Skeletal muscle satellite cell (primary cell): ENCODE measurements around the gene TPST1.
"Not testable (repeated sequence)": the region's sequence is repeated elsewhere in the genome, so short reads cannot be mapped to it uniquely, and the experiment has no call there.

Source experiments
- H3K27me3 ChIP-seq: 2 replicates; pipeline ENCODE4 v1.7.0; 2013; ENCODE audit warnings: low read length; ENCODE audit not compliant: control insufficient read depth, insufficient read depth
- H3K36me3 ChIP-seq: 2 replicates; pipeline ENCODE4 v1.7.0; 2013; ENCODE audit warnings: mild to moderate bottlenecking, control low read depth, low read length; ENCODE audit not compliant: insufficient read depth
- H3K4me1 ChIP-seq: 2 replicates; pipeline ENCODE4 v1.7.0; 2013; ENCODE audit warnings: low read length; ENCODE audit not compliant: control insufficient read depth, insufficient read depth
- H3K4me2 ChIP-seq: 2 replicates; pipeline ENCODE4 v1.7.0; 2013; ENCODE audit warnings: mild to moderate bottlenecking, low read length
- H3K4me3 ChIP-seq: 2 replicates; pipeline ENCODE4 v1.7.0; 2013; ENCODE audit warnings: low read length
- H3K9ac ChIP-seq: 2 replicates; pipeline ENCODE4 v1.7.0; 2013; ENCODE audit warnings: mild to moderate bottlenecking, low read depth, low read length, moderate library complexity
- H3K9me3 ChIP-seq: replicated peaks from 2 replicates; pipeline ENCODE4 v1.7.0; 2013; ENCODE audit warnings: mild to moderate bottlenecking, control low read depth, low read length

The TPST1 gene

GRCh38 chr7:66374141-66374840, 169.2 kb downstream of the TPST1 start:
- not testable (repeated sequence) for H3K9ac ChIP-seq, H3K4me3 ChIP-seq, H3K36me3 ChIP-seq, H3K4me1 ChIP-seq, H3K4me2 ChIP-seq, H3K27me3 ChIP-seq, H3K9me3 ChIP-seq

- no peaks in the 10 kb centered on the region for H3K27me3 ChIP-seq
- H3K9ac ChIP-seq, result no peak overlapping the region
- peaks cover 16% of the 10 kb centered on the region for H3K4me1 ChIP-seq
- H3K4me3 ChIP-seq, result no peak overlapping the region
- H3K4me2 ChIP-seq, result no peak overlapping the region
- peaks cover 5% of the 10 kb centered on the region for H3K36me3 ChIP-seq
- no peaks in the 10 kb centered on the region for H3K9me3 ChIP-seq
These were observed 171.3 kb downstream of the TPST1 start for GRCh38 chr7:66376264-66376945.

- H3K9ac ChIP-seq, result no peak overlapping the region
- peaks cover 16% of the 10 kb centered on the region for H3K4me1 ChIP-seq
- H3K36me3 ChIP-seq, result peaks cover 5% of the 10 kb centered on the region
- H3K4me2 ChIP-seq, result no peak overlapping the region
- H3K27me3 ChIP-seq, result no peaks in the 10 kb centered on the region
- H3K4me3 ChIP-seq, result no peak overlapping the region
- H3K9me3 ChIP-seq, result no peaks in the 10 kb centered on the region
These were observed 171.9 kb downstream of the TPST1 start for GRCh38 chr7:66377045-66377444.

GRCh38 chr7:66377714-66378113, 172.6 kb downstream of the TPST1 start:
- H3K9ac ChIP-seq, result no peak overlapping the region
- H3K4me3 ChIP-seq, result no peak overlapping the region
- no peaks in the 10 kb centered on the region for H3K27me3 ChIP-seq
- H3K9me3 ChIP-seq, result no peaks in the 10 kb centered on the region
- H3K4me1 ChIP-seq, result peaks cover 16% of the 10 kb centered on the region
- H3K4me2 ChIP-seq, result no peak overlapping the region
- H3K36me3 ChIP-seq, result peaks cover 5% of the 10 kb centered on the region

DNA sequence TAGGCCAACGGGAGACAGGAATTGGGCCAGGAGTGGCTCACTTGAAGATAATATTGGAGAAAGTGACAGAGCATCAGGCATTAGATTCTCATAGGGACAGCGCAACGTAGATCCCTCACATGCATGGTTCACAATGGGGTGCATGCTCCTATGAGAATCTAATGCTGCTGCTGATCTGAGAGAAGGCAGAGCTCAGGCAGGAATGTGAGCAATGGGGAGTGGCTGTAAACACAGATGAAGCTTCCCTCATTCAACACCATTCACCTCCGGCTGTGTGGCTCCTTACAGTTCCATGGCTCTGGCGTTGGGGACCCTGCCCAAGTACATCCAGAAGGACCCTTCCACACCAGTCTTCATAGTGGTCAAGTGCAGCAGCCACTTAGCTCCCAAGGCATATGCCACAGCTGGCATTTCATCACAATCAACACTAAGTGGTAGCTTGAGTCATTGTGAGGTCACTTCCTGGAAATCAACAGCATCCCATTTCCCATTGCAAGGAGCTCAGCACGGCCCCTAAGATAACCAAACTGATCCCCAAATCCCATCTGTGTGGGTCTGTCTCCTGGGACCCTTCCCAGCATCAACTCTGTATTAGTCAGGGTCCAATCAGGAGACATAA, 174.5 kb downstream of the TPST1 start:
- no peaks in the 10 kb centered on the region for H3K9me3 ChIP-seq
- peaks cover 5% of the 10 kb centered on the region for H3K36me3 ChIP-seq
- H3K9ac ChIP-seq, result no peak overlapping the region
- peaks cover 16% of the 10 kb centered on the region for H3K4me1 ChIP-seq
- no peaks in the 10 kb centered on the region for H3K27me3 ChIP-seq
- H3K4me2 ChIP-seq, result no peak overlapping the region
- no peak overlapping the region for H3K4me3 ChIP-seq

GRCh38 chr7:66380272-66380888, 175.2 kb downstream of the TPST1 start:
- Histone ChIP-seq H3K4me1 (peaks cover 16% of the 10 kb centered on the region), H3K27me3 (no peaks in the 10 kb centered on the region), H3K9ac (no peak overlapping the region), H3K4me2 (no peak overlapping the region), H3K9me3 (no peaks in the 10 kb centered on the region), H3K36me3 (peaks cover 5% of the 10 kb centered on the region), H3K4me3 (no peak overlapping the region)

- H3K36me3 ChIP-seq, H3K9ac ChIP-seq, H3K9me3 ChIP-seq, H3K4me3 ChIP-seq, H3K4me2 ChIP-seq, H3K27me3 ChIP-seq: not testable (repeated sequence)
- H3K4me1 ChIP-seq, result peaks cover 16% of the 10 kb centered on the region
These were observed 177.2 kb downstream of the TPST1 start for GRCh38 chr7:66382182-66382923.

DNA sequence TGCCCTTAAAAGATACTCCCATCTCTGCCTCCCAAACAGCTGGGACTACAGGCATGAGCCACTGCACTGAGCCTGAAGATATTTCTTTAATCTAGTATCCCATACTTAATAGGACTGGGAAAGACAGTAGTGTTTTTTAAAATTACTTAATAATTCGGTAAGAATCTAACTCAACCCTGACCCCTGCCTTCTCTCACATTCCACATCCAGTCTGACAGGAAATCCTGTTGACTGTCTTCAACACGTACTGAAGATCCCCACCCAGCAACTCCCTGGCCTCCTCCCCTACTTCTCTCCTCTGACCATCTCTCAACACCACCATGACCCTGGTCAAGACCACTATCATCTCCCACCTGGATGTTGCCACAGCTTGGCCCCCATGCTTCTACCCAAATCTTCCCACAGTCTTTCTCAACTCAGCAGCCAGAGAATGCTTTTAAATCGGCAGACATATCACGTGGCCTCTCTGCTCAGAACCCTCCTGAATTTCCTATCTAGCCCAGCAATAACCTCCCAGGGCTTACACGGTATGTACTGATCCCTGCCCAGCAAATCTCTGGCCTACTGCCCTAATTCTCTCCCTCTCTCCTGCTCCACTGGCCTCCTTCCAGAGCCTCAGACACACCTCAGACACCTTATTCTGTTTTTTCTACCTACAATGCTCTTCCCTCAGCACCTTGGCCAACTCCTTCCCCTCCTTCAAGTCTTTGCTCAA, 180.2 kb downstream of the TPST1 start:
- H3K4me2 ChIP-seq, H3K36me3 ChIP-seq, H3K4me3 ChIP-seq, H3K9me3 ChIP-seq, H3K9ac ChIP-seq, H3K27me3 ChIP-seq, H3K4me1 ChIP-seq: not testable (repeated sequence)

DNA sequence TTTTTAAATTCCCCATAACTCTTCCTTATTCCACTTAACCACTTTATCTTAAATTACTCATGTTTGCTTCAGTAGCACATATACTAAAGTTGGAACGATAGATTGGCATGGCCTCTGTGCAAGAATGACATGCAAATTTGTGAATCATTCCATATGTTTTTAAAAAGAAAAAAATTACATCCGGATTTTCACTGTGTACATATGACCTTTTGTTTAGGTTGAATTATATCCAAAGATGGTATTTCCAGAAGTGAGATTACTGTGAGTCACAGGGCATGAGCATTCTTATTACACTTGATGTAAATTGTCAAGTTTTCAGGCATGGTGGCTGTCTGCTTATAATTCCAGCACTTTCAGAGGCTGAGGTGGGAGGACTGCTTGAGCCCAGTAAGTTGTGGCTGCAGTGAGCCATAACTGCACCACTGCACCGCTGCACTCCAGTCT, 190.0 kb downstream of the TPST1 start:
- Histone ChIP-seq H3K4me2 (peak overlapping the region; percentile 16), H3K4me1 (peaks cover 23% of the 10 kb centered on the region)
- not testable (repeated sequence) for H3K4me3 ChIP-seq, H3K9ac ChIP-seq, H3K27me3 ChIP-seq, H3K36me3 ChIP-seq, H3K9me3 ChIP-seq

DNA sequence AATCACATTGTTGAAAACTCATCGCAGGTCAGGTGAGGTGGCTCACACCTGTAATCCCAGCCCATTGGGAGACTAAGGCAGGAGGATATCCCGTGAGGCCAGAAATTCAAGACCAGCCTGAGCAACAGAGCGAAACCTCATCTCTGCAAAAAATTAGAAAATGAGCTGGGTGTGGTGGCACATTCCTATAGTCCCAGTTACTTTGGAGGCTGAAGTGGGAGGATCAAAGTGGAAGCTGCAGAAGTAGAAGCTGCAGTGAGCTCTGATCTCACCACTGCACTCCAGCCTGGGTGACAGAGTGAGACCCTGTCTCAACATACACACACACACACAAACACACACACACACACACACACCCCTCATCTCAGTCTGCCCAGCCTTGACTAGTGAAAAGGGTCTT, 190.9 kb downstream of the TPST1 start:
- H3K9ac ChIP-seq, H3K27me3 ChIP-seq, H3K4me2 ChIP-seq, H3K4me3 ChIP-seq, H3K9me3 ChIP-seq, H3K36me3 ChIP-seq: not testable (repeated sequence)
- H3K4me1 ChIP-seq, result peaks cover 23% of the 10 kb centered on the region

GRCh38 chr7:66398841-66399240, 193.7 kb downstream of the TPST1 start:
- not testable (repeated sequence) for H3K4me3 ChIP-seq, H3K9me3 ChIP-seq, H3K36me3 ChIP-seq, H3K4me2 ChIP-seq, H3K27me3 ChIP-seq, H3K9ac ChIP-seq
- peaks cover 18% of the 10 kb centered on the region for H3K4me1 ChIP-seq
